Smooth muscle cell of the pulmonary artery (primary cell): ENCODE data around the gene KRT14. TPM values are rescaled to one million over a fixed set of nuclear protein-coding genes. Genes with fewer than 3 reads are reported as not detected.

ENCODE experiments used
- total RNA-seq: library from RNA; depleted of rRNA; stranded (reverse); fragments of >200 nt; gene quantifications from 2 replicates; pipeline ENCODE4 v1.2.3, GENCODE V29; 2014

The KRT14 gene
- 0.59 and 1.3 TPM in 2 replicates for total RNA-seq

GRCh38 chr17:41586863-41587495, at the start of gene KRT14:
Gene KRT14 (minus strand): TSS chr17:41586895. CDS start chr17:41586834, 61 bp downstream.

GRCh38 chr17:41624208-41625101, 37.8 kb upstream of the KRT14 start, which contains the start of gene KRT17:
Gene KRT17 (minus strand): TSS chr17:41624575. CDS start chr17:41624509, 66 bp downstream.

GRCh38 chr17:41612376-41613160, 25.9 kb upstream of the KRT14 start, which contains the start of gene KRT16:
Gene KRT16 (minus strand): TSS chr17:41612767. CDS start chr17:41612688, 79 bp downstream.

GRCh38 chr17:41571561-41572434, 14.9 kb downstream of the KRT14 start, which contains the start of gene KRT9:
Gene KRT9 (minus strand): TSS chr17:41572059. CDS start chr17:41571992, 67 bp downstream.

Other genes with a start within 250 kb of the KRT14 start
- gene KRT33A, start 236.1 kb downstream of the KRT14 start, total RNA-seq: not detected in 2 replicates
- not detected in 2 replicates for gene KRT33B, start 217.1 kb downstream of the KRT14 start, total RNA-seq
- gene KRT34, start 204.6 kb downstream of the KRT14 start, total RNA-seq: 0.20 and 0.46 TPM in 2 replicates
- not detected in 2 replicates for gene KRT31, start 189.3 kb downstream of the KRT14 start, total RNA-seq
- not detected in 2 replicates for gene KRT37, start 162.3 kb downstream of the KRT14 start, total RNA-seq
- under 0.01 and 0.13 TPM in 2 replicates for gene KRT38, start 145.9 kb downstream of the KRT14 start, total RNA-seq
- 0.30 TPM in 1 of 2 replicates, not detected in the other for gene KRT32, start 119.5 kb downstream of the KRT14 start, total RNA-seq
- gene KRT35, start 105.7 kb downstream of the KRT14 start, total RNA-seq: not detected in 2 replicates
- not detected in 2 replicates for gene KRT36, start 97.0 kb downstream of the KRT14 start, total RNA-seq
- gene KRT13, start 81.3 kb downstream of the KRT14 start, total RNA-seq: not detected in 2 replicates
- 0.13 and 2.8 TPM in 2 replicates for gene KRT15, start 68.0 kb downstream of the KRT14 start, total RNA-seq
- gene KRT19, start 58.6 kb downstream of the KRT14 start, total RNA-seq: 17.7 and 120 TPM in 2 replicates
- gene KRT9, start 14.8 kb downstream of the KRT14 start, total RNA-seq: 0.07 TPM in 2 replicates
- 1.3 and 2.9 TPM in 2 replicates for gene KRT16, start 25.9 kb upstream of the KRT14 start, total RNA-seq
- 3.0 and 9.0 TPM in 2 replicates for gene KRT17, start 37.7 kb upstream of the KRT14 start, total RNA-seq
- gene EIF1, start 102.0 kb upstream of the KRT14 start, total RNA-seq: 118 and 125 TPM in 2 replicates
- not detected in 2 replicates for gene GAST, start 125.4 kb upstream of the KRT14 start, total RNA-seq
- gene HAP1, start 147.7 kb upstream of the KRT14 start, total RNA-seq: under 0.01 and 0.07 TPM in 2 replicates
- gene JUP, start 199.8 kb upstream of the KRT14 start, total RNA-seq: 21.6 and 40.7 TPM in 2 replicates
- 123 and 132 TPM in 2 replicates for gene P3H4, start 225.1 kb upstream of the KRT14 start, total RNA-seq
- 1,081 and 1,383 TPM in 2 replicates for gene FKBP10, start 226.1 kb upstream of the KRT14 start, total RNA-seq
- 49.4 and 52.9 TPM in 2 replicates for gene NT5C3B, start 249.3 kb upstream of the KRT14 start, total RNA-seq